ENCODE results near the gene C17orf75. TPM values are rescaled to one million over a fixed set of nuclear protein-coding genes. Genes with fewer than 3 reads are reported as not detected.

Gene C17orf75
- total RNA-seq, 3 donors from 2014 or later (not counting 1 experiment from before 2014, with no cell fraction given) = 12.7 to 18.8 (median 13.3) TPM

- Mint-ChIP-seq H3K9me3 (no peaks in the 10 kb centered on the region), H3K36me3 (no peaks in the 10 kb centered on the region), H3K27me3 (ENCODE audit: low read depth in 2 of 2) (no peaks in the 10 kb centered on the region), H3K4me3 (no peak overlapping the region), H3K27ac (no peak overlapping the region), H3K4me1 (peaks cover 21 to 26% of the 10 kb centered on the region in 2 donors)
- no peak for DNase-seq
- Histone ChIP-seq H3K27me3 (ENCODE audit: control insufficient read depth, insufficient read depth, low read length) (no peaks in the 10 kb centered on the region), H3K9me3 (ENCODE audit: control insufficient read depth, insufficient read depth, low read length) (no peaks in the 10 kb centered on the region), H3K4me3 (ENCODE audit: low read length) (no peak overlapping the region), H3K27ac (ENCODE audit: low read length) (no peak overlapping the region), H3K4me1 (ENCODE audit: control insufficient read depth, insufficient read depth, low read length) (peaks cover 19% of the 10 kb centered on the region), H3K36me3 (ENCODE audit: control insufficient read depth, insufficient read depth, low read length) (peaks cover 27% of the 10 kb centered on the region)
- no peak for TF ChIP-seq CTCF (IDR thresholded peaks at IDR 0.05)
- ATAC-seq = no peak
- intact Hi-C loops (cut with micrococcal nuclease) = no loop called here
- WGBS (ENCODE audit: insufficient coverage) = 86% methylated on average over 1 of the region's 2 CpGs
Measured at GRCh38 chr17:32333187-32333586, 8.8 kb downstream of the C17orf75 start.

- Mint-ChIP-seq H3K36me3 (no peaks in the 10 kb centered on the region), H3K27me3 (ENCODE audit: low read depth in 2 of 2) (no peaks in the 10 kb centered on the region), H3K4me1 (peaks cover 21 to 26% of the 10 kb centered on the region in 2 donors), H3K4me3 (peak overlapping the region; percentile 79), H3K27ac (peak overlapping the region; percentile 66 to 83), H3K9me3 (no peaks in the 10 kb centered on the region)
- Histone ChIP-seq H3K36me3 (ENCODE audit: control insufficient read depth, insufficient read depth, low read length) (peaks cover 14% of the 10 kb centered on the region), H3K27me3 (ENCODE audit: control insufficient read depth, insufficient read depth, low read length) (no peaks in the 10 kb centered on the region), H3K27ac (ENCODE audit: low read length) (peak overlapping the region; percentile 55), H3K4me1 (ENCODE audit: control insufficient read depth, insufficient read depth, low read length) (peaks cover 19% of the 10 kb centered on the region), H3K4me3 (ENCODE audit: low read length) (no peak overlapping the region), H3K9me3 (ENCODE audit: control insufficient read depth, insufficient read depth, low read length) (no peaks in the 10 kb centered on the region)
- DNase-seq (no peak), ATAC-seq (peak; percentile 40 to 74 (median 58))
- intact Hi-C loops (cut with micrococcal nuclease) = no loop called here
- TF ChIP-seq CTCF (IDR thresholded peaks at IDR 0.05) = no peak
- WGBS (ENCODE audit: insufficient coverage) = 33% methylated on average over 1 of the region's 3 CpGs
Measured at GRCh38 chr17:32331243-32332040, 10.5 kb downstream of the C17orf75 start.

GRCh38 chr17:32330147-32330546 lies 11.8 kb downstream of the C17orf75 start:
- H3K4me3 ChIP-seq (ENCODE audit: low read length) = no peak overlapping the region
- 86% methylated on average over 3 of the region's 3 CpGs for WGBS (ENCODE audit: insufficient coverage)
- peak overlapping the region; percentile 55 for H3K27ac ChIP-seq (ENCODE audit: low read length)
- no peaks in the 10 kb centered on the region for H3K9me3 ChIP-seq (ENCODE audit: control insufficient read depth, insufficient read depth, low read length)
- Mint-ChIP-seq H3K36me3 (no peaks in the 10 kb centered on the region), H3K27me3 (ENCODE audit: low read depth in 2 of 2) (no peaks in the 10 kb centered on the region), H3K27ac (peak overlapping the region; percentile 66 to 83), H3K9me3 (no peaks in the 10 kb centered on the region), H3K4me3 (peak overlapping the region; percentile 79), H3K4me1 (peaks cover 21 to 26% of the 10 kb centered on the region in 2 donors)
- H3K36me3 ChIP-seq (ENCODE audit: control insufficient read depth, insufficient read depth, low read length) = peaks cover 11% of the 10 kb centered on the region
- DNase-seq (no peak), ATAC-seq (no peak)
- H3K27me3 ChIP-seq (ENCODE audit: control insufficient read depth, insufficient read depth, low read length) = no peaks in the 10 kb centered on the region
- no peak for TF ChIP-seq CTCF (IDR thresholded peaks at IDR 0.05)
- peaks cover 19% of the 10 kb centered on the region for H3K4me1 ChIP-seq (ENCODE audit: control insufficient read depth, insufficient read depth, low read length)
- intact Hi-C loops (cut with micrococcal nuclease) = no loop called here
